ENCODE data around the gene IGFBP7.

IGFBP7 gene

DNA sequence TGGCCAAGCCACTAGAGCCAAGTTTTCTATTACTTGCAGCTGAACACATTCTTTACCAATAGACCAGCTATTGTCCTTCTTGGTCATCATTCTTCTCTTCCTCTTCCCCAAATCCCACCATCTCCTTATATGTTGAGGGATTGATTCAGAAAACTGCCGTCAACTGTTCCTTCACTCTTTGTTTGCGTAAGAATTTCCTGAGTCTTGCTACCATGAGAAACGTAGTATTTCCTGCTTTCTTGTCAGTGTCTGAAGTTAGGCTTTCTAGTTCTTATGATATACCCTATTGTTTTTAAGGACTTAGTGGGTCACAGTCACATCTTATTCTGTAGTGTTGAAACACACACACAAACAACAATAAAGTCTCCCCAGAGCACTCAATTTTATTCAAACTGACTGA lies 20.1 kb downstream of the IGFBP7 start:
- H3K4me3 ChIP-seq (ENCODE audit: low read depth, low read length), result no peak overlapping the region
- no peak for TF ChIP-seq CTCF (IDR thresholded peaks at IDR 0.05; ENCODE audit: low read depth, low read length)

GRCh38 chr4:57089549-57089948 lies 20.6 kb downstream of the IGFBP7 start:
- no peak overlapping the region for H3K4me3 ChIP-seq (ENCODE audit: low read depth, low read length)
- no peak for TF ChIP-seq CTCF (IDR thresholded peaks at IDR 0.05; ENCODE audit: low read depth, low read length)

GRCh38 chr4:57086031-57086723 lies 24.0 kb downstream of the IGFBP7 start:
- H3K4me3 ChIP-seq (ENCODE audit: low read depth, low read length), result no peak overlapping the region
- no peak for TF ChIP-seq CTCF (IDR thresholded peaks at IDR 0.05; ENCODE audit: low read depth, low read length)

- no peak for TF ChIP-seq CTCF (IDR thresholded peaks at IDR 0.05; ENCODE audit: low read depth, low read length)
- no peak overlapping the region for H3K4me3 ChIP-seq (ENCODE audit: low read depth, low read length)
Observed at GRCh38 chr4:57085278-57085677, 24.9 kb downstream of the IGFBP7 start.

DNA sequence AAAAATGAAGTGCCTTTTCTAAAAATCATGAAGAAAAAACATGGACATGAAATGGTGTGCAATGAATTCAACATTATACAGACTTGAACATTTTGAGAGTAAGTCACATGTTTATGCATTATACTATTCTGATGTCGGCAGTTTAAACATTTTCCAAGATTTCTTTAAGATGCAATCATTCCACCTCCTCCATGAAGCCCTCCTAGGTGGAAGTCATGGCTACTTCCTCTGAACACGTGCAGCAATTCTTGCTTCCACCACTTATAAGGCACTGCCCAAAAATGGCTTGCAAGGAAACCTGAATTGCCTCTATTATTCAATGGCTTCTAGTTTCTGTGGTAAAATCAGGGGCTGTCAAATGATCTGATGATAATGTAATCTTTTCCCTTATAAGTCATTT lies 25.8 kb downstream of the IGFBP7 start:
- no peak for TF ChIP-seq CTCF (IDR thresholded peaks at IDR 0.05; ENCODE audit: low read depth, low read length)
- H3K4me3 ChIP-seq (ENCODE audit: low read depth, low read length), result no peak overlapping the region

GRCh38 chr4:57083090-57083489 lies 27.1 kb downstream of the IGFBP7 start:
- TF ChIP-seq CTCF (IDR thresholded peaks at IDR 0.05; ENCODE audit: low read depth, low read length), result no peak

DNA sequence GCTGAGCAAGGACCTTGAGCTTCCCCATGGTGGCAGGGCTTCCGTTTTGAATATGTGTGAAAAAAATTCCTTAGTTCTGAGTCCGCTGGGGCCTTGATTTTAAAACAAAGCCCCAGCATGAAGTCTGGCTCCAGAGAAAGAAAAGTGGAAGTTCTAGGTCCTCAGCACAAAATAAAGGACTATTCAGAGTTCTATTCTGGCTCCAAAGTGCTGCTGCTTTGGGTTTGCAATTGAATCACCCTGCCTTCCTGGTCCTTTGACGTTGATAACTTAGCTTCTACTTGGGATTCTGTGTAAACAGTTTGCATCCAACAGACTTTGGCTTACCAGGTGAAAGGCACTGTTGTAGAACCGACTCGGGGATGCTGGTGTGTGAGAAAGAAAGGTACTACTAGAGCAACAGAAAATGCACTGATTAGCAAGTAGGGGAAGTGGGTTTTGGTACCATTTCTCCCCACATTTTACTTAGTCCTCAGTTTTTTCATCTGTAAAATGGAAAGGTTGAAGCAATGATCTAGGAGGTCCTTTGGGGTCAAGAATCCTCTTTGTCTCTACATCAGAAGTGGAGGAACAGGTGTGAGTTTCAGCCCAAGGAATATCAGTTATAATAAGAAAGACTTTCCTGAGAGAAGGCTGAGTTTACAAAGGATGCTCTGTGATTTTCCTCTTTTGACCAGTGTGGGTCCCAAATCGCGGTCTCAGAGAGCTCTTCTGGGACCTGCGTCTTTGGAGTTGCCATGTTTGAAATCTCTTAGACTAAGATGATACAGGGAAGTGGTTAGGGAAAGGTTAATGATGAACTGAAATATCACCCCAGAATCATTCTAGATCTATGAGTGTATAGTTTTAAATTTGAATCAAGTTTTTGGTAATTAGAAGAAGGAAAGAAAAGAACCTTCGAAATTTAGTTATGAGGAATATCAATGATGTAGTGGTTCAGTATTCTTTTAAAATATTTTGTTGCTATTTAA lies 28.2 kb downstream of the IGFBP7 start:
- TF ChIP-seq CTCF (IDR thresholded peaks at IDR 0.05; ENCODE audit: low read depth, low read length), result no peak
- no peak overlapping the region for H3K4me3 ChIP-seq (ENCODE audit: low read depth, low read length)

More at GRCh38 chr4:57083090-57083489, 27.1 kb downstream of the IGFBP7 start:
- H3K4me3 ChIP-seq (ENCODE audit: low read depth, low read length), result no peak overlapping the region

All from WI38 (cell line).